Heart right ventricle (tissue), 16 donors: ENCODE results near the gene TTBK1. TPM values are rescaled to one million over a fixed set of nuclear protein-coding genes. Genes with fewer than 3 reads are reported as not detected.
"Not testable (repeated sequence)": the region's sequence is repeated elsewhere in the genome, so short reads cannot be mapped to it uniquely, and the experiment has no call there.

Experiments used
- ATAC-seq, 8 donors: fragments of 200-7000 bp; cut with Tn5 transposase; one replicate each; pipeline ENCODE4 v1.9.1; 2020; ENCODE audit warnings: mild to moderate bottlenecking in 8 of 8, moderate library complexity in 8 of 8, moderate number of reproducible peaks in 1 of 8
- DNase-seq, 2 donors: peaks; one replicate each; pipeline ENCODE4 v3.0.0-alpha.2; 2020
- H3K27ac ChIP-seq, 10 donors: fragments of 200-600 bp; sonication (generic) in 2 of 10; one replicate each; pipeline versions ENCODE4 v1.5.0 to v1.8.0; 2020 to 2022; ENCODE audit warnings: mild to moderate bottlenecking in 3 of 10
- H3K27me3 ChIP-seq, 7 donors: fragments of 200-600 bp; one replicate each; pipeline ENCODE4 v1.8.0; 2021 to 2022; ENCODE audit warnings: mild to moderate bottlenecking in 2 of 7
- H3K36me3 ChIP-seq, 9 donors: fragments of 200-600 bp; sonication (generic) in 1 of 9; one replicate each; pipeline versions ENCODE4 v1.5.0 to v1.8.0; 2020 to 2022; ENCODE audit warnings: mild to moderate bottlenecking in 2 of 9
- H3K4me1 ChIP-seq, 9 donors: fragments of 200-600 bp; sonication (generic) in 1 of 9; one replicate each; pipeline versions ENCODE4 v1.5.0 to v1.8.0; 2020 to 2022; ENCODE audit warnings: mild to moderate bottlenecking in 4 of 9
- H3K4me3 ChIP-seq, 10 donors: fragments of 200-600 bp; sonication (generic) in 2 of 10; one replicate each; pipeline versions ENCODE4 v1.5.0 to v1.8.0; 2020 to 2022; ENCODE audit warnings: mild to moderate bottlenecking in 7 of 10, moderate library complexity in 2 of 10
- H3K9me3 ChIP-seq, 11 donors: fragments of 200-600 bp in 10 of 11; sonication (generic) in 2 of 11; one replicate each; pipeline versions ENCODE4 v1.5.0 to v1.8.0; 2013 to 2022; ENCODE audit warnings: mild to moderate bottlenecking in 2 of 11, control low read depth in 1 of 11, moderate library complexity in 1 of 11
- CTCF ChIP-seq, 9 donors: fragments of 200-600 bp; sonication (generic) in 2 of 9; IDR thresholded peaks; one replicate each; pipeline versions ENCODE4 v1.5.0 to v1.8.0; 2021 to 2022; ENCODE audit warnings: antibody characterized with exemption in 9 of 9, mild to moderate bottlenecking in 5 of 9, moderate library complexity in 1 of 9
- WGBS, 2 donors: extraction: QIAGEN DNeasy Blood & Tissue Kit; methylation state at CpG; one replicate each; pipeline ENCODE4 v1.1.7; 2013; ENCODE audit warnings: inconsistent platforms in 1 of 2; 5-methylcytosine and 5-hydroxymethylcytosine counted together
- intact Hi-C, 10 donors: fragments of 100-400 bp; cut with DNase I; formaldehyde crosslinking; loops; one replicate each; pipeline versions ENCODE4 v1.11.1 to v1.14.2; 2022
- polyA plus RNA-seq, 2 donors: library from polyadenylated mRNA; stranded (reverse); fragments of 200-250 nt; gene quantifications; one replicate each; pipeline ENCODE4 v1.2.3, GENCODE V29; 2013
- total RNA-seq, 10 donors: library from RNA; stranded (reverse); fragmentation: NEBNext Ultra II Directional in 3 of 10; extraction: Animal tissue kit (Norgen Biotek cat#: 25700) in 3 of 10; gene quantifications; one replicate each; pipeline versions ENCODE4 v1.2.1 to v1.2.4, GENCODE V29; 2021 to 2023
- donor health status: Arrhythmogenic right ventricular cardiomyopathy.
- donor health status: ischemic (EF 13 %, LVEDD 7.1; RV severe dilation, severe dysfunction).
- donor health status: healthy with polysubstance abuse.
- donor health status: DM: no; HTN: yes; CAD: no.
- donor health status: DM: no; HTN: no; CAD: no.
- donor health status: ischemic (EF 25% LVEDD 6.9; RV normal size, moderate dysfunction).
- donor health status: ischemic (EF 25% LVEDD 5.7; RV mildly dilated, moderate dysfunction).
- donor health status: healthy.
- donor health status: DM: yes; HTN: yes; CAD: no.
- donor health status: Ischemic cardiomyopathy.
- donor health status: ischemic (EF 35%, LVEDD 5.7; RV mildly dilated, moderate dysfunction).
- donor health status: nonischemic (EF 11% LVEDD 7.7; RV severe dilation, severe dysfunction).
- donor health status: DM: yes; HTN: yes; CAD: no.
- donor health status: PGD.
- donor health status: ischemic (EF 29% LVEDD 5.4; RV normal size, mild dysfunction).
- donor health status: nonischemic (EF 23%, LVEDD 6.1; RV moderate dilation, normal function).

The TTBK1 gene
- total and polyA plus RNA-seq, 12 donors = 0.04 to 0.69 (median 0.29) TPM

- no peak for TF ChIP-seq CTCF (IDR thresholded peaks at IDR 0.05)
- H3K36me3 ChIP-seq = no peaks in the 10 kb centered on the region
- WGBS, 2 donors = 83 to 87% methylated on average over 19 of the region's 19 CpGs
- peaks cover 0 to 28% (median 6%) of the 10 kb centered on the region in 9 donors for H3K4me1 ChIP-seq
- intact Hi-C loops = no loop called here
- H3K27ac ChIP-seq = no peak overlapping the region
- ATAC-seq (no peak), DNase-seq (no peak)
- H3K9me3 ChIP-seq = no peaks in the 10 kb centered on the region
- H3K27me3 ChIP-seq = peaks cover 0 to 20% (median 7%) of the 10 kb centered on the region in 7 donors
- H3K4me3 ChIP-seq = no peak overlapping the region
Observed at GRCh38 chr6:43302126-43302525, 58.8 kb downstream of the TTBK1 start.

- intact Hi-C loops, DNase-seq, ATAC-seq, H3K27ac ChIP-seq, H3K4me3 ChIP-seq, H3K36me3 ChIP-seq, H3K9me3 ChIP-seq: not testable (repeated sequence)
- Histone ChIP-seq H3K4me1 (peaks cover 0 to 25% (median 5%) of the 10 kb centered on the region in 9 donors), H3K27me3 (peaks cover 0 to 13% (median 5%) of the 10 kb centered on the region in 7 donors)
- WGBS, 2 donors = 80 to 87% methylated on average over 11 of the region's 11 CpGs
Observed at GRCh38 chr6:43303006-43303405, 59.7 kb downstream of the TTBK1 start.

GRCh38 chr6:43303751-43304331 lies 60.6 kb downstream of the TTBK1 start:
- Histone ChIP-seq H3K36me3 (no peaks in the 10 kb centered on the region), H3K27ac (no peak overlapping the region), H3K4me1 (peaks cover 0 to 29% (median 10%) of the 10 kb centered on the region in 9 donors), H3K27me3 (peaks cover 0 to 6% (median 0%) of the 10 kb centered on the region in 7 donors), H3K9me3 (no peaks in the 10 kb centered on the region), H3K4me3 (no peak overlapping the region)
- intact Hi-C loops = no loop called here
- ATAC-seq = no peak
- no peak for DNase-seq
- 77 to 85% methylated on average over 8 of the region's 8 CpGs for WGBS, 2 donors
- TF ChIP-seq CTCF (IDR thresholded peaks at IDR 0.05) = no peak

- 85 to 86% methylated on average over 3 of the region's 3 CpGs for WGBS, 2 donors
- no peak for TF ChIP-seq CTCF (IDR thresholded peaks at IDR 0.05)
- H3K36me3 ChIP-seq = no peaks in the 10 kb centered on the region
- H3K27ac ChIP-seq = no peak overlapping the region
- ATAC-seq = no peak
- intact Hi-C loops = no loop called here
- peaks cover 0 to 32% (median 13%) of the 10 kb centered on the region in 9 donors for H3K4me1 ChIP-seq
- H3K4me3 ChIP-seq = no peak overlapping the region
- no peak for DNase-seq
- H3K9me3 ChIP-seq = no peaks in the 10 kb centered on the region
- peaks cover 0 to 6% (median 0%) of the 10 kb centered on the region in 7 donors for H3K27me3 ChIP-seq
Observed at GRCh38 chr6:43304361-43304760, 61.1 kb downstream of the TTBK1 start.

GRCh38 chr6:43304882-43305281 lies 61.6 kb downstream of the TTBK1 start:
- WGBS, 2 donors = 83 to 97% methylated on average over 2 of the region's 2 CpGs
- H3K4me1 ChIP-seq = peaks cover 0 to 32% (median 13%) of the 10 kb centered on the region in 9 donors

More at GRCh38 chr6:43304882-43305281, 61.6 kb downstream of the TTBK1 start:
- Histone ChIP-seq H3K4me3 (no peak overlapping the region), H3K9me3 (no peaks in the 10 kb centered on the region), H3K27ac (peak overlapping the region in 1 of 10 donors; percentile 11), H3K27me3 (peaks cover 0 to 6% (median 0%) of the 10 kb centered on the region in 7 donors), H3K36me3 (no peaks in the 10 kb centered on the region)
- no peak for ATAC-seq
- intact Hi-C loops = no loop called here
- DNase-seq = no peak
- no peak for TF ChIP-seq CTCF (IDR thresholded peaks at IDR 0.05)
